Fibroblast of gingiva (primary cell): Measurements from ENCODE around the gene REN.
A peak's percentile ranks its signal among the peaks of the same experiment; 100 is the strongest.

ENCODE experiments used
- DNase-seq: peaks from one replicate; pipeline ENCODE4 v3.0.0-alpha.2; 2011; ENCODE audit warnings: low read depth

REN gene

DNA sequence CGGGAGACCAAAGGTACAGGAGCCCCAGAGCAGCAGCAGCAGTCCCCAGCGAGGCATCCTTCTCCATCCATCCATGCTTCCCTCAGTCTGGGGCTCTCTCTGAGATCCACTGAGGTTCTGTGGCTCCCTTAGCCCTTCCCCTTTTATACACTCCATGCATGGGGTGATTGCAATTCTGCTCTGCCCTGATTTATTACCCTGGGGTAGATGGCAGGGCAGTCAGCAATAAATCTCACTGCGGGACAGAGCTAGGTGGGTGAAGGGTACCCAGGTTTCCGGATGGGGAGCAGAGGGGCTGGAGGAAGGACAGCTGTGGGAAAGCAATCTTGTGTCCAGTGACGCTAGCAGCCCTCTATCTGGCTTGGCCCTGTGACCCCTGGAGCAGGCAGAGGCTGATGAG, at the start of gene REN:
Gene REN, minus strand, starts transcription at position 119 of the 400 bp plus-strand sequence. Its CDS starts 44 bp downstream, at position 75.
- DNase-seq = no peak

- peak; percentile 73 for DNase-seq
Measured at GRCh38 chr1:204213668-204214662, 47.8 kb upstream of the REN start, which contains the start of gene GOLT1A. TSS of gene GOLT1A (minus strand) at chr1:204213988. CDS start at chr1:204213906, 82 bp downstream.

- no peak for DNase-seq
Measured at GRCh38 chr1:204212715-204213114, 46.6 kb upstream of the REN start.

GRCh38 chr1:204211046-204211445, 44.9 kb upstream of the REN start:
- DNase-seq = no peak

GRCh38 chr1:204207136-204207616, 41.0 kb upstream of the REN start:
- no peak for DNase-seq

DNA sequence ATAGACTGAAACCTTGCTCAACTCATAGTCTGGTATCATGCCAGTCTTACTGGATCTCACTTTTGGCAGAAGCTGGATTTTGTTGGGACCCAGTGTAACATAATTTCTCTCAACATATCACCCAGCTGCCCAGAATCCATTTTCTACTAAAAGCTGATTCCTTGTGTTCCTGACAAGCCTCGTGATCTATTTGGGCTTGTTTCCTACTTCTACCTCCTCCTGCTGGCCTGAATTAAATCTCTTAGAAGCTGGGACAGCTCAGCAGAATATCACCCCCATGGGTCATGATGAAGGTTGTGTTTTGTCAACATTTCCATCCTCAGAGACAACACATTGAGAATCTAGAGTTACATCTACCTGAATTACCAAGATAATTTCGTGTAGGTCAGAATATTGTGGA, 40.0 kb upstream of the REN start:
- DNase-seq = no peak

- DNase-seq = no peak
Measured at GRCh38 chr1:204205486-204205885, 39.3 kb upstream of the REN start.

DNA sequence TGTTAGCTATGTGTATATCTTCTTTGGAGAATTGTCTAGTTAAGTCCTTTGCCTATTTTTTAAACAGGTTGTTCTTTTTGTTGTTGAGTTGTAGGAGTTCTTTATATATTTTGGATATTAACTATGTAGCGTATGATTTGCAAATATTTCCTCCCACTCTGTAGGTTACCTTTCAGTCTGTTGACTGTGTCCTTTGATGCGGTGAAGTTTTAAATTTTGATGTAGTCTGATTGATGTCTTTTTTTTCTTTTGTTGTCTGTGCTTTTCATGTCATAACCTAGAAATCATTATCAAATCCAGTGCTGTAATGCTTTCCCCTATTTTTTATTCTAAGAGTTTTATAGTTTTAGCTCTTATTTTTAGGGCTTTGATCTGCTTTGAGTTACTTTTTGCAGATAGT, 38.8 kb upstream of the REN start:
- DNase-seq = no peak

DNA sequence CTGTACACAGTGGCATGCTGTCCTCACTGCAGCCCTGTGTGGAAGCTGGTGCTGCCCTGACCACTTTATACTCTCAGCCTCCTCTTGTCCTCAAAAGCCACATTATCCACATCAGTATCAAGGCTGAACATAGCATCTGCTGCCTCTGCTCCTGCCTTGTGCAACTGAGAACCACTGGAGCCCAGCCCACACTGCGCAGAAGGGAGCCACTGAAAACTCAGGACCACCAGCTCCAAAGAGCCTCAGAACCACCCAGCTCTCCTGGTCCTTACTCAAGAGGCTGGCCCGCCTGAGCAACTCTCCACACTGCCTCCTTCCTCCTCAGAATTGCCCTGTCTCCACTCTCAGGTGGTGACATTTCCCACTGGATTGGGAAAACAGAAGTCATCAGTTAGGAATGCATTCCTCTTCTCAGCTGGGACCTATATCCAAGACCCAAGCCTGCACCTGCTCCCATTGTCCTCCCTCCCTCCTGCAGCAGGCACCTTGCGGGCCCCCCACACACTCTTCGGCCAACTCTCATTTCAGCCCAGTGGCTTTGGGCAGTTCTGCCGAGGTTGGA, 37.1 kb upstream of the REN start:
- no peak for DNase-seq

DNA sequence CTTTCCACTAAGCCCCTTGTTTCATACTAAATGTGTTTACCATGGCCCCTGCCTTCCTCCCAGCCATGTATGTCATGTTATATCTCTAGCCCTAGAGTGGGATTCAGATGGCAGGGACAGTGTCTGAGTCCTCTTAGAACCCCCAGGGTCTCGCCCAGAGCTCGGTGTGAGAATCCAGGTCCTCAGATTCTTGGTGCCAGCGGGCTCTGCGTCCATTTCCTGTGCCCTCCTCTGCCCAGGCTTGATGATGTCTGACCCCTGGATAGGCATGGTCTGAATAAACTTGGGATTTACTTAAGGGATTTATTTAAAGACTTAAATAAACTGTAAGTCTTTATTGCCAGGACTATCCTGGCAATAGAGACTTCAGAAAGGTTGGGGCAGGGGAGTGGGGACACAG, 36.3 kb upstream of the REN start:
- no peak for DNase-seq

GRCh38 chr1:204201348-204202040, 35.4 kb upstream of the REN start:
- no peak for DNase-seq

- DNase-seq = no peak
Measured at GRCh38 chr1:204199579-204199978, 33.4 kb upstream of the REN start.

DNA sequence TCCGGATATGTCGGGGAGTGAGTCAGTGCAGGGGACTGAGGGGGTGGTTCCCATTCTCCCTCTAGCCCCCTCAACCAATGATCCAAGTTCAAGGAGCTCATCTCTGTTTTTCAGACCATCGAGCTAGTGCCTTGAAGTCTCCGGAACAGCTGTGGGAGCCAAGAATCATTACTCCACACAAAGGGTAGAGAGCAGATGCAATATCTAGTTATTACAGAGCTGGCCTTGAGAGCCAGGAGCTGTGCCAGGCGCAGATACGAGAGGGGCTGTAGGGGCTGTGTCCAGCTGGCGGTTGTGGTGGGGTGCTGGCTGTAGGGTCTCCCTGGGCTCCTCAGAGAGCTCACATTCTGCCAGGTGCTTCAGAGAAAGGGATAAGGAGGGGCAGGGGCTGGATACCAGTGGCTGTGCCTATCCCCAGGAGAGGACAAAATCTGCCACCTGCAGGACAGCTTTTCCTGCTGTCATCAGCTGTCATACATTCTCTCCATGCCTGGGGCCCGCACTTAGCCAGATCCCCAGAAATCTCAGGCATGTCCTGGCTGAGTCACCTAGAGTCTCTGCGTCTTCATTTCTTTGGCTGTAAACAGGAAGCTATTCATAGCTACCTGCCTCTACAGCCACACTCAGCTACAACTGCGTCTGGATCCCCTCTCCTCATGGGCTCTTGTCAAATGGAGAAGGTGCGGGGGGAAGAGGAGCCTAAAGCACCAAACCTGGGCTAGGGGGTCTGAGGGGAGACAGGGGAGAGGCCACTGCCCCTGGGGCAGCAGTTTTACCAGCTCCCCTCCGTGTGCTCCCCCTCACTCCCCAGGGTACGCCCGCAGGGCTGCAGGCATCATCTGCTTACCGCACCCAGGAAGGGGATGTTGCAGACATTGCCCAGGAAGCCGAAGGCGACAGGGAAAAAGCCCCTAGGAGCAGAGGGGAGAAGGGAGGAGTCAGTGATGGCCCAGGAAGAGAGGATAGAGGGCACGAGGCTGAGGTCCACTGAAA, 32.5 kb upstream of the REN start:
- no peak for DNase-seq

DNA sequence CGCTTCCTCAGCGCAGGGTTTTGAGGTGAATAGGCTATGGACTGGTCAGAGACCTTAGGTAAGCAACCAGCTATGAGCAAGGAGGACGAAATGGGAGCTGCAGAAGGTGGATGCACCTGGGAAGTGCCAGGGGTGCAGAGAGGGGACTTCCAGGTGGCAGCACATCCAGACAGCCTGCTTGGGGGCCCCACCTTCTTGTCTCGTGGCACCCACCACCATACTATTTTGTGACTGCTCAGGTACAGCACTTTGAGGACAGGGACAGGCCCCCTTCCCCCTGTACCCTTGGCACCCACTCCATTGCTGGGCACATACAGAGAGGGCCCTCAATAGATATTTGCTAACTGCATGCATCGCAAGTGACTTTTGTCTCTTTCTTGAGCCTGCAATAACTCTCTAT, 30.9 kb upstream of the REN start:
- no peak for DNase-seq

DNA sequence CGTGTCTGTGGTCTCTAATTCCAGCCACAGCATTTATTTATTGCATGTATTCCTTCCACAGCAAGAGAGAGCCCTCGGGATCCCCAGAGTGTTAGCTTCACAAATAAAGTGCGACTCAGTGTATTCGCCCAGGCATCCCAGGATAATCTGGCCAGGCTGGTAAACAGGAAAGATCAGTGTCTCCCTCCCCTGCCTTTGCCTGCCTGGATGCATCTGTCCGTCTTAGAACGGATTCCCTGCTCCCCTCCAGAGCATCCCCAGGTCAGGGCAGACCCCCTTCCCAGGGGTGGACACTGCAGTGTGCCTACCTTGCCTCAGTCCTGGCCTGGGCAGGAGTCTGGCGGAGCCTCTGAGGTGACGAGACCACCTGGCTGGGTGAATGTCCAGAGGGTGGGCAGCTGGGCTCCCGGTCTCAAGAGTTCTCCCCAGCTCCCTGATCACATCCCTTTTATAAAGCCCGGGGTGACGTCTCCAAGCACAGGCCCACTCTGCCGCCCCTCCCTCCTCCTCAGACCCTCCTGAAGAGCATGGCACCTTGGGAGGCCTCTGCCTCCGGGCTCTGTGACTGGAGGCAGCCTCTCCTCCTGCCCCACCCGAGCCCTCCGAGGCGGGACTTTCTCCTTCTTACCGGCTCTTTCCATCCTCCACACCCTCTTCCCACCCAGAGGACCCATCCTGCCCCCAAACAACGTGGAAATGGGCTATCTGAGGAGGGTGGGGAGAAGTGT, 30.1 kb upstream of the REN start, which contains the start of gene KISS1:
Gene KISS1, minus strand, starts transcription at position 424 of the 728 bp plus-strand sequence. CDS start 3,615 bp downstream, outside the sequence.
- no peak for DNase-seq

GRCh38 chr1:204194771-204195170, 28.6 kb upstream of the REN start:
- no peak for DNase-seq

GRCh38 chr1:204194080-204194479, 27.9 kb upstream of the REN start:
- DNase-seq = no peak

GRCh38 chr1:204192589-204193352, 26.6 kb upstream of the REN start:
- no peak for DNase-seq

- DNase-seq = no peak
Measured at GRCh38 chr1:204192046-204192445, 25.9 kb upstream of the REN start.

- DNase-seq = no peak
Measured at GRCh38 chr1:204191456-204191855, 25.3 kb upstream of the REN start.
